GM21717 (cell line): ENCODE results near the gene BMP4.
"Not testable (repeated sequence)": the region's sequence is repeated elsewhere in the genome, so short reads cannot be mapped to it uniquely, and the experiment has no call there.

Experiments
- ATAC-seq: cut with Tn5 transposase; IDR thresholded peaks from one replicate; pipeline ENCODE4 v1.9.1; 2021; ENCODE audit warnings: mild to moderate bottlenecking, moderate library complexity; ENCODE audit not compliant: unreplicated experiment

The BMP4 gene

DNA sequence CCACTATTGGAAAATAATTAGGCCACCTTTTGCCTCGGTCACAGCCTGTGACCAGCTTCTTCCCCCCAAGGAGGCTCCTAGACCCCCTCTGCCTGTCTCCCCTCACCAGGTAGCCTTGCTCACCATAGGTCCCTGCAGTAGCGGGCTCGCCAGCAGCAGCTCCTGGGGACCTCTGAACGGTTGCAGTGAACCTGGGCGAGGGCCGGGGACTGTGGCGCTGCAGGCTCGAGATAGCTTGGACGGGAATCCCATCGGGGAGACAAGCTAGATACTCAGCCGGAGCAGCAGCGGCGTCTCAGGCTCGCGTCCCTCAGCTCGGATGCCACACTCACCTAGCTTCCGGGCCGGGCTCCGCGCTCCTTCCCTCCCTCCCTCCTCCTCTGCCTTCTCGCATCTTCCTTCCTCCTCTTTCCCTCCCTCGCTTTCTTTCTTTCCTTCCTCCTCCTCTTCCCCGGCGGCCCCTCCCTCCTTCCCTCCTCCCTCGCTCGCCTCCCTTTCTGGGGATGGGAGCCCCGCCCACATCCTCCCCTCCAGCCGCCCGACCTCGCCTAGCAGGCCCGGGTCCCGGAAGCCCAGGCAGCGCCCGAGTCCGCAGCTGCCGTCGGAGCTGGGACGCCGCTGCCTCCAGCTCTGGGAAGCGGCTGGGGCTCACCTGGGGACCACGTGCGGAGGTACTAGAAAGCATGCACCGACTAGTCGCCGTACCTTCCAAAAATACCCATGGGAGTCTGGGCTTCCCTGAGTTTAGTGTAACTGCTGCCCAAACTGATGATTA, at the start of gene BMP4:
Gene BMP4 (minus strand): TSS at position 399 of the 775 bp plus-strand sequence. CDS start 4,603 bp downstream, outside the sequence.
- no peak for ATAC-seq

DNA sequence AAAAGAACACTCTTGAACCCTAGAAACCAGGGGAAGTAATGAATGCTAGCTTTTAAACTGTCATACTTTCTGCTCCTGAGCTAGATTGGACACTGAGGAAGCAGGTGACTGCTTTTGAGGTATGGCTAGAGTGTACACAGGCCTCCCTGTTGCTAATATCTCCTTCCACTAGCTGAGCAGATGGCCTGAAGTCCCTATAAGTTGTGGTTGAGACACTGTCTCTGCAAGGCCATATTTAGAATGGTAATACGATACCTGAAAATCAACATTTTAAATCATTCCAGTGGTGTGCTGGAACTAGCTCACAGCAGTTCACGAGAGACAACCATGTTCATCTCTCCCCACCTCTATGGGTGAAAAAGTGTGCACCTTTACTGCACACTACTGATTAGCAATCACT, 46.4 kb upstream of the BMP4 start:
- no peak for ATAC-seq

DNA sequence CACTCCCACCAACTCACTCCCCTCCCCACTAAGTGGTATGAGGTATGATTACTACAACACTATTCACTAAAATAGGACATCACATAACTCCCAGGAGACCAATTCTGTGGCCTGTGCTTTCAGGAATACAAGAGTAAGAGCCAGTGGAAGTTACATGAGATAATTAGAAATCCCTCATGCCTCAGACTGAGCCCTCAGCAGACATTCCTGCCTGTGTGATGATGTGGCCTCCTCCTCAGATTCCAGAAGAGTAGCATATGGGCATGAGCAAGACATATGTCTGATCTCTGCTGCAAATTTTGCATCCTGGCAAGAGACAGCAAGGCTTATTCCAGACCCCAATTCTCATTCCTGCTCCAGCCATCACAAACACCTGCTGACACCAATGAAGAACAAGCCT, 46.0 kb upstream of the BMP4 start:
- ATAC-seq, result no peak

DNA sequence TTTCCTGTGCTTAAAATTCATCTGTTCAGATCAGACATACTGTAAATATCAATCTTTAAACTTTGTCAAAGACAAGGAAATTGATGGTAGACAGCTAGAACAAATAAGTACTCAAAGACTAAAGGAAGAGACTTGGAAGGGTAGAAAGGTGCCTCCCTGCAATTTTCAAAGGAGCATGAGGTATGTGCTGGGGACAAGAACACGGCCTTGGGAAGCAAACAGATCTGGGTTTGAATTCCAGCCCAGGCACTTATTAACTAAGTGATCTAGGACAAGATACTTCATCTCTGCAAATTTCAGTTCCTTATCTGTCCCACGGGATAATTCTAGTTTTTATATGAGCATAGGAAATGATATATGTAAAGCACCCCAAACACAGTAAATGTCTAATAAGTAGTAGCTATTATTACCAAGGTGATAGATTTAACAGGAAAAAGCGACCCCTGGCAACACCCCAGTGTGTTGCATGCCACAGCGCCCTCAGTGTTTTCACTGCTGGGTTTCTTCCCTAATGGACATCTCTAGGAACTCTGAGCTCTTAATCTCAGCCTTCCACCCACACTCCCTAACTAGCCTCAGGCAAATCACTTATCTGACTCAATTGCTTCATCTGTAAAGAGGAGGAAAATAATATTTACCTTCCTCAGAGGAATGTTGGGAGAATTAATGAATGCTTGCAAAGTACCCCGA, 44.7 kb upstream of the BMP4 start:
- ATAC-seq, result no peak

GRCh38 chr14:54000341-54000811, 43.8 kb upstream of the BMP4 start:
- no peak for ATAC-seq

DNA sequence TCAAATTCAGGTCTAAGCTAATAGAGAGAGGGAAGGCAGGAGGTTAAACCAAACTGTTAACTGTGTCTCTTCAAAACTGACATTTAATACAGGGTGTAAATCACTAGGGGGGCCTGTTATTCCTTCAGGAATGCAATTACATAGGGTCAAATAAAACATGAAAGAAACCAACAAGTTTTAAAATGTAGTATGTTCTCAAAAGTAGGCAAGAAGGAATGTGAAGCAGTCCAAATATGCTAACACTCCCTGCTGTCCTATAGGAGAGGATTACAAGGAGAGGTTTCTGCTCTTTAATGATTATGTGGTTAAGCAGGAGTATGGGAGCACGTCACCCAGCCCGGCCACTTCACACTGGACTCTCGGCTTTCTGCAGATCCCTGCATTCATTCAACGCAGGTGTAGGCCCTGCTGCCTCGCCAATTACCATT, 42.5 kb upstream of the BMP4 start:
- ATAC-seq, result no peak

- no peak for ATAC-seq
These were observed 39.4 kb upstream of the BMP4 start for GRCh38 chr14:53996041-53996440.

DNA sequence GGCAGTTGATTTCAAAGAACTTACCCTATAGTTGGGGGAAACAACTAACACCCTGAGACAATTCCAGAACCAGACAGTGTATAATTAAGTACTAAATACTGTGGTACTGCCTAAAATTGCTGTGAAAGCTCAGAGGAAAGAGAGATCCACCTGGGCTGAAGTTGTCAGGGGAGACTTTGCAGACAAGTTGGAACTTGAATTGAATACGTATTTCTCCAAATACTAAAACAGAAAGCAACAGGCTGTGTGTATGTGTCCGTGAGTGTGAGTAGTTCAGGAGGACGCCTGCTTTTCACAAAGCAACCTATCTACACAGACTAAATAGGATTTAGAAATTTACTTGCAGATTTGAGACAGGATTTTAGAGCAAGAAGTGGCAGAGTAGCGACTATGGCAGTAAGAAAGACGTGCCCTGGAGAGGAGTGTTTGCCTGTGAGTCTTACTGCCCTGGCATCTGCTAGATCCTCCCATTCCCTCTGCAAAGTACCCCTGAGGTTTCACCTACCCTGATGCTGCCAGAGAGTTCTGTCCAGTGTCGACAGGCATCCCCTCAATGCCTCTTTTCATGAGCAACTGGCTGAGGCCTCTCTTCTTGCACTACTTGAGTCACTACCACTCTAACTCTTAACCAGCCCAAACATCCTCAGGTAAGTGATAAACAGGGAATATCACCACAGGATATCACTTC, 37.4 kb upstream of the BMP4 start:
- ATAC-seq, result no peak

DNA sequence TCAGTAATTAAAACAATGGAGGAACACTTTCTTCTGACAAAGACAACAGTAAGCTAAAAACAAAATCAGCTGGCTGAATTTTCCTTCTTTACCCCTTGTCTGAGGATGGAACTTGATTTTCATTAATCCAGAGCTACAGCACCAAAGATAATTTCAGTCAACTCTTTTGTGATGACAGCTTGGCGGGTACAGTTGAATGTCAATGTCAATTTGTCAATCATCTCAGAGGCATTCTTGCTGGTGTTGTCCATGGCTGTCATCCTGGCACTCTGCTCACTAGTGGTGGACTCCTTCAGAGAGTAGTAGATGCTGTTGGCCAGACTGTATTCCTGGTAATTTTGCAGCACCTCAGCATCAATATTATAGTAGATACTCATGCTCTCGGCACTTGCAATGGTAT, 34.4 kb upstream of the BMP4 start:
- no peak for ATAC-seq

DNA sequence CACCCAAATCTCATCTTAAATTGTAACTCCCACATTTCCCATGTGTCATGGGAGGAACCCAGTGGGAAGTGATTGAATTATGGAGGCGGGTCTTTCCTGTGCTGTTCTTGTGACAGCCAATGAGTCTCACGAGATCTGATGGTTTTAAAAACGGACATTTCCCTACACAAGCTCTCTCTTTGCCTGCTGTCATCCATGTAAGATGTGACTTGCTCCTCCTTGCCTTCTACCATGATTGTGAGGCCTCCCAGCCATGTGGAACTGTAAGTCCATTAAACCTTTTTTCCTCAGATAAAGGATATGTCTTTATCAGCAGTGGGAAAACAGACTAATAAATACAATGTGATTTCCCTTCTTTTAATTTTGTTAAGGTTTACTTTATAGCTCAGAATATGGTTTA, 30.1 kb upstream of the BMP4 start:
- ATAC-seq, result not testable (repeated sequence)

GRCh38 chr14:53984958-53985357, 28.3 kb upstream of the BMP4 start:
- ATAC-seq, result not testable (repeated sequence)

GRCh38 chr14:53983112-53983511, 26.5 kb upstream of the BMP4 start:
- no peak for ATAC-seq

GRCh38 chr14:53982546-53982945, 25.9 kb upstream of the BMP4 start:
- ATAC-seq, result no peak

DNA sequence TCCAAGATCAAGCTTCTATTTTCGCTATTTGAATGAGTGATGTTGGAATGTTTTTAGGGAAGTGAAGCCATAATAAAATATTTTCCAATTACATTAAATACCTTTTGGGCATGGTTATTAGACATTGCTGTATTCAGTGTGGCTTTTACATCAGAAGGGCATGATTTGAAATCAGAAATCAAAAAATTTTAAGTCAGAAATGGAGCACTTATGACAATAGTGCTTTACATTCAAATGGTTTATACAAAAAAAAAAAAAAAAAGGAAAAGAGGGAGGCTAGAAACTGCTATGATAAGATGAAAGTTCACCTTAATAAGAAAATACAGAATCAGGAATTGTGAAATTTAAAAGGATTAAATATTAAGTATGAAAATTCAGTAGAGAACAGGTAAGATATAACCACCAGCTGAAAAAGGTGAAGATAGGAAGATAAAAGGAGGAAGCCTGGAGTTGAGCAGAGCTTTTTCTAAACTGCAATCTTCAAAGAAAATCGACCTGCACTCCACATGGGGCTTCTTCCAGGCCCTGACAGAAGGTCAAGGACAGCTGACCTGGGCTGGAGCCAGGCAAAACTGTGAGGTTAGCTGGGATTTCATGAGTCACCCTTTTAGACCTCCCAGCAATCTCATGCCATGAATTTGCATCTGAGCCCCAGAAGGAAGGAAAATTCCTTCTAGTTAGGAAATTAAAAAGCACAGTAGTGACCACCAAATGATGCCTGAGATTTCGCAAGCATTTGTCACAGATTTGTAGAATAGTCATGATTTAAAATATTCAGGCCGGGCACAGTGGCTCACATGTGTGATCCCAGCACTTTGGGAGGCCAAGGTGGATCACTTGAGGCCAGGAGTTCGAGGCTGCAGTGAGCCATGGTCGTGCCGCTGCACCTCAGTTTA, 23.4 kb upstream of the BMP4 start:
- no peak for ATAC-seq

- no peak for ATAC-seq
These were observed 22.6 kb upstream of the BMP4 start for GRCh38 chr14:53979113-53979681.

DNA sequence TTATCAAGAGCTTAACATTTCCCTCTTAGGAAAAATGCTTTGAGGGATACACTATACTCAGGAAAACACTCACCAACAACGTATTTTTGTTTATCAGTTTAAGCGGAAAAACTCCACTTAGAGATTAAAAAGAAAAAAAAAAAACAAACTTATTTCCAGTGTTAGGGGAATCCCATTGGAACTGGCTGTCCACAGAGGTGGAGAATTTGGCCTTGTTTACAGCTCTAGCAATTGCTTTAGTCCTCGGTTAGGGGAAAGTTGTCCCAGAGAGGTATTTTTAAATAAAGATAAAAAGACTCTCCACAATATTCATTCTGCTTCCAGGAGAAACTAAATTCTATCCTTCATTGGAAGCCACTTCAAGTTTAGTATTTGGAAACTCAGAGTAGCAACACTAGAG, 21.6 kb upstream of the BMP4 start:
- no peak for ATAC-seq

DNA sequence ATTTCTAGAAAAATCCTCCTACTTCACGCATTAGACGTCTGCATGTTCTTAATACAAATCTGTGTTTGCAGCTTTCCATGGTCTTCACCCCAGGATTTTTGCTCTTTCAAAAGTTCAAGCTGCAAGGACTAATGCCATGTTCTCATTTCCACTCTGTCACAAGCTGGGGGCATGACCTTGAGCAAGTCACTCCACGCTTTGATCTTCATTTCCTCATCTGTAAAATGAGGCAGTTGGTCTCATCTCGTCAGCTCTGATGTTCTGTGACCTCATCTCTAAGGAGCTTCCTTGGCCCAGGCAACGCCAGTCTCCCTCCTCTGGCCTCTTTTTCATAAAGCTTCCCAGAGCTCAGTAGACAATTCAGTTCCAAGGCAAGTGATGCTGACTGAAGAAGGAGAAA, 18.8 kb upstream of the BMP4 start:
- no peak for ATAC-seq

DNA sequence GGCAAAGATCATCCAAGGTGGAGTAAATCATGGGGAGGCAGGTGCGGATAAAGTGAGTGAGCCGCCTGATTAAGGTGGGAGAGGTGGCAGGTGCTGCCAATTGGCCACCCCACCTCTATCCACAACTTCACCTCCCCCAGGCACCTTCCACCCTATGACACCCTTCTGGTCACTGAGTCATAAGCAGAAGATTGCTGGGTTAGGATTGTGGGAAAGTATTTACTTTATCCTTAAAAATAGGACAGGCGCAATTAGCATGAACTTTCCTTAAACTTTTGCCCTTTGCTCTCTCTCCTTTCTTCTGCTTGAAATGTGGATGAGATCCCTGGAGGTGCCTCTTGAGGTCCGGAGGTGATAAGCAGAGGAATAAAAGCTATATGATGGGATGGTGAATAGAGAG, 14.9 kb upstream of the BMP4 start:
- no peak for ATAC-seq

GRCh38 chr14:53969326-53969725, 12.7 kb upstream of the BMP4 start:
- no peak for ATAC-seq

GRCh38 chr14:53968726-53969125, 12.1 kb upstream of the BMP4 start:
- ATAC-seq, result no peak
